Muscle layer of colon (tissue), 2 donors: ENCODE data around the gene RPP40.
A peak's percentile ranks its signal among the peaks of the same experiment; 100 is the strongest.

Experiments used
- H3K27ac ChIP-seq: one replicate; pipeline ENCODE4 v1.7.0; 2013; ENCODE audit warnings: low read depth, mild to moderate bottlenecking, low read length, moderate library complexity
- H3K27me3 ChIP-seq, 2 donors: one replicate each; pipeline ENCODE4 v1.7.0; 2013; ENCODE audit warnings: low read length in 2 of 2, mild to moderate bottlenecking in 2 of 2; ENCODE audit not compliant: insufficient read depth in 2 of 2, control insufficient read depth in 1 of 2
- H3K36me3 ChIP-seq: one replicate; pipeline ENCODE4 v1.7.0; 2013; ENCODE audit warnings: mild to moderate bottlenecking, low read length; ENCODE audit not compliant: insufficient read depth
- H3K4me1 ChIP-seq: one replicate; pipeline ENCODE4 v1.7.0; 2013; ENCODE audit warnings: mild to moderate bottlenecking, low read length; ENCODE audit not compliant: insufficient read depth
- H3K4me3 ChIP-seq, 2 donors: one replicate each; pipeline ENCODE4 v1.7.0; 2013; ENCODE audit warnings: low read length in 2 of 2, low read depth in 1 of 2, mild to moderate bottlenecking in 1 of 2, moderate library complexity in 1 of 2
- H3K9ac ChIP-seq: one replicate; pipeline ENCODE4 v1.7.0; 2013; ENCODE audit warnings: low read length
- H3K9me3 ChIP-seq: one replicate; pipeline ENCODE4 v1.7.0; 2013; ENCODE audit warnings: mild to moderate bottlenecking, low read length
- donor health status: abdominal sarcoma.
- donor health status: Adenocarcinoma of cecum.

The RPP40 gene

GRCh38 chr6:4981761-4982160, 22.1 kb downstream of the RPP40 start:
- Histone ChIP-seq H3K4me3 (no peak overlapping the region), H3K36me3 (no peaks in the 10 kb centered on the region), H3K9me3 (no peaks in the 10 kb centered on the region), H3K27ac (no peak overlapping the region), H3K4me1 (no peaks in the 10 kb centered on the region), H3K27me3 (no peaks in the 10 kb centered on the region), H3K9ac (no peak overlapping the region)

- Histone ChIP-seq H3K9me3 (no peaks in the 10 kb centered on the region), H3K4me3 (no peak overlapping the region), H3K27me3 (no peaks in the 10 kb centered on the region), H3K9ac (no peak overlapping the region), H3K4me1 (peaks cover 6% of the 10 kb centered on the region), H3K27ac (no peak overlapping the region), H3K36me3 (no peaks in the 10 kb centered on the region)
Observed at GRCh38 chr6:4979426-4979825, 24.4 kb downstream of the RPP40 start.

- H3K9ac ChIP-seq, result no peak overlapping the region
- no peaks in the 10 kb centered on the region for H3K36me3 ChIP-seq
- no peaks in the 10 kb centered on the region for H3K27me3 ChIP-seq
- no peak overlapping the region for H3K27ac ChIP-seq
- H3K4me3 ChIP-seq, result no peak overlapping the region
- H3K9me3 ChIP-seq, result no peaks in the 10 kb centered on the region
- H3K4me1 ChIP-seq, result peaks cover 10% of the 10 kb centered on the region
Observed at GRCh38 chr6:4977468-4977867, 26.4 kb downstream of the RPP40 start.

GRCh38 chr6:4975506-4975905, 28.3 kb downstream of the RPP40 start:
- no peak overlapping the region for H3K9ac ChIP-seq
- H3K4me3 ChIP-seq, result no peak overlapping the region
- H3K4me1 ChIP-seq, result peaks cover 14% of the 10 kb centered on the region
- H3K27me3 ChIP-seq, result no peaks in the 10 kb centered on the region
- no peaks in the 10 kb centered on the region for H3K36me3 ChIP-seq
- no peaks in the 10 kb centered on the region for H3K9me3 ChIP-seq
- no peak overlapping the region for H3K27ac ChIP-seq

- H3K36me3 ChIP-seq, result no peaks in the 10 kb centered on the region
- no peaks in the 10 kb centered on the region for H3K27me3 ChIP-seq
- peak overlapping the region; percentile 53 for H3K27ac ChIP-seq
- no peaks in the 10 kb centered on the region for H3K9me3 ChIP-seq
- peaks cover 16% of the 10 kb centered on the region for H3K4me1 ChIP-seq
- H3K9ac ChIP-seq, result no peak overlapping the region
- H3K4me3 ChIP-seq, result no peak overlapping the region
Observed at GRCh38 chr6:4974962-4975361, 28.9 kb downstream of the RPP40 start.

- Histone ChIP-seq H3K4me3 (peak overlapping the region in 1 of 2 donors; percentile 30), H3K36me3 (no peaks in the 10 kb centered on the region), H3K9ac (peak overlapping the region; percentile 23), H3K27me3 (no peaks in the 10 kb centered on the region), H3K9me3 (no peaks in the 10 kb centered on the region), H3K4me1 (peaks cover 16% of the 10 kb centered on the region), H3K27ac (peak overlapping the region; percentile 57)
Observed at GRCh38 chr6:4973982-4974745, 29.7 kb downstream of the RPP40 start.

- peaks cover 16% of the 10 kb centered on the region for H3K4me1 ChIP-seq
- H3K27me3 ChIP-seq, result no peaks in the 10 kb centered on the region
- H3K9me3 ChIP-seq, result no peaks in the 10 kb centered on the region
- peak overlapping the region; percentile 57 for H3K27ac ChIP-seq
- no peaks in the 10 kb centered on the region for H3K36me3 ChIP-seq
- H3K9ac ChIP-seq, result peak overlapping the region; percentile 23
- no peak overlapping the region for H3K4me3 ChIP-seq
Observed at GRCh38 chr6:4973415-4973814, 30.4 kb downstream of the RPP40 start.

GRCh38 chr6:4972438-4972837, 31.4 kb downstream of the RPP40 start:
- Histone ChIP-seq H3K27ac (no peak overlapping the region), H3K9me3 (no peaks in the 10 kb centered on the region), H3K9ac (no peak overlapping the region), H3K27me3 (no peaks in the 10 kb centered on the region), H3K4me3 (no peak overlapping the region), H3K36me3 (no peaks in the 10 kb centered on the region), H3K4me1 (peaks cover 16% of the 10 kb centered on the region)

GRCh38 chr6:4971851-4972250, 32.0 kb downstream of the RPP40 start:
- no peak overlapping the region for H3K4me3 ChIP-seq
- no peaks in the 10 kb centered on the region for H3K9me3 ChIP-seq
- no peak overlapping the region for H3K27ac ChIP-seq
- H3K36me3 ChIP-seq, result no peaks in the 10 kb centered on the region
- H3K4me1 ChIP-seq, result peaks cover 16% of the 10 kb centered on the region
- H3K27me3 ChIP-seq, result no peaks in the 10 kb centered on the region
- no peak overlapping the region for H3K9ac ChIP-seq

- Histone ChIP-seq H3K27ac (peak overlapping the region; percentile 67), H3K9me3 (no peaks in the 10 kb centered on the region), H3K4me1 (peaks cover 20% of the 10 kb centered on the region), H3K4me3 (no peak overlapping the region), H3K36me3 (no peaks in the 10 kb centered on the region), H3K27me3 (no peaks in the 10 kb centered on the region), H3K9ac (no peak overlapping the region)
Observed at GRCh38 chr6:4970739-4971395, 33.0 kb downstream of the RPP40 start.

- Histone ChIP-seq H3K4me3 (no peak overlapping the region), H3K27ac (no peak overlapping the region), H3K9me3 (no peaks in the 10 kb centered on the region), H3K27me3 (no peaks in the 10 kb centered on the region), H3K36me3 (no peaks in the 10 kb centered on the region), H3K4me1 (peaks cover 28% of the 10 kb centered on the region), H3K9ac (no peak overlapping the region)
Observed at GRCh38 chr6:4969609-4970285, 34.1 kb downstream of the RPP40 start.
